ENCODE measurements around the gene ABCA2.

Gene ABCA2

GRCh38 chr9:136997830-136998234 is 30.2 kb downstream of the ABCA2 start:
- DNase-seq (ENCODE audit: low spot score), result no peak

DNA sequence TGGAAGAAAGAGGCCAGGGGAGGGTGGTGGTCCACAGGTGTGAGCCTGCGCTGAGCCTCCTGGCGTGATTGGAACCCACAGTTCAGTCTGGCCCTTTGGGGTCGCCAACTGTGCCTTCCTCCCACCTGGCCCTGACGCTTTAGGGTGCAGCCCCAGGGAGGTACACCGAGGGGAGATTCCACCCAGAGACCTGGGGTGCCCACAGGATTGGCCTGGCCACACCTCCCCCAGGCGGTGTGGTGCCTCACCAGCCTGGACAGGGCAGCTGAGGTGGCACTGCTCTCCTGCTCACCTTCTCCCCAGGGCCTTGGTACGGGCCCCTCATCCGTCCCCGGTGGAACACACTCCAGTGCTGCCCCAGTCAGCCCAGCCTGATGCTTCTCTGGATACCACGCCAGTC is 30.7 kb downstream of the ABCA2 start:
- no peak for DNase-seq (ENCODE audit: low spot score)

- DNase-seq (ENCODE audit: low spot score), result no peak
Measured at GRCh38 chr9:136996361-136997292, 31.4 kb downstream of the ABCA2 start, which contains the start of gene CLIC3. Gene CLIC3, minus strand, starts transcription at chr9:136996568. Its CDS starts 25 bp downstream, at chr9:136996543.

- no peak for DNase-seq (ENCODE audit: low spot score)
Measured at GRCh38 chr9:136995772-136996311, 32.2 kb downstream of the ABCA2 start.

DNA sequence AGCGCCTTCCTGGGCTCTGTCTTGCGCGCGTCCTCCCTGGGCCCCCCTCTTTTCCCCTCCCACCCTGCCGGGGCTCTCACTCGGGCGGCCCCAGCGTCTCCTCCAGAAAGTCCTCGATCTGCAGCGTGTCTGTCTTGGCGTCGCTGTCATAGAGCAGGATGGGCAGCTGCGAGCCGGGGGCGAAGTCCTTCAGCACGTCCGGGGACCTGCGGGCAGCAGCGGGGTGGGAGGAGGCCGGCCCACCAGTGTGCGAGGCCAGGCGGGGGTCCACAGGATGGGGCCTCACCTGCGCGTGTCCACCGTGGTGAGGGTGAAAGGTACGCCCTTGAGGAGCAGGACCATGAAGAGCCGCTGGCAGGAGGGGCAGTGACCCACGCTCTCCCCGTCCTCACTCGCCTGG is 32.7 kb downstream of the ABCA2 start:
- DNase-seq (ENCODE audit: low spot score), result no peak

DNA sequence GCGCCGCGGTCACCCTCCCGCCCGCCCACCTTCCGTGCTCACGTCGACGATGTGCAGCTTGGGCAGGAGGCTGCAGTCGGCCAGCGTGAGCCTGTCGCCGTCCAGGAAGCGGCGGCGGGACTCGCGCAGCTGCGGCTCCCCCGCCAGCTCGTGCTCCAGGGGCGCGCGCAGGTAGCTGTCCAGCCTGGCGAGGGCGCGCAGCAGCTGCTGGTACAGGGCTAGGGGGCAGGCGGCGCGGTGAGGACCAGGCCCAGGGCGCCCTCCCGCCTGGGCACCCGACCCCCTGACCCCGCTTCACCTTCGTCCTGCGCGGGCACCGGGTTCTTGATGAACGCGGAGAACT is 33.2 kb downstream of the ABCA2 start:
- no peak for DNase-seq (ENCODE audit: low spot score)

GRCh38 chr9:136994180-136994887 is 33.7 kb downstream of the ABCA2 start:
- DNase-seq (ENCODE audit: low spot score), result no peak

DNA sequence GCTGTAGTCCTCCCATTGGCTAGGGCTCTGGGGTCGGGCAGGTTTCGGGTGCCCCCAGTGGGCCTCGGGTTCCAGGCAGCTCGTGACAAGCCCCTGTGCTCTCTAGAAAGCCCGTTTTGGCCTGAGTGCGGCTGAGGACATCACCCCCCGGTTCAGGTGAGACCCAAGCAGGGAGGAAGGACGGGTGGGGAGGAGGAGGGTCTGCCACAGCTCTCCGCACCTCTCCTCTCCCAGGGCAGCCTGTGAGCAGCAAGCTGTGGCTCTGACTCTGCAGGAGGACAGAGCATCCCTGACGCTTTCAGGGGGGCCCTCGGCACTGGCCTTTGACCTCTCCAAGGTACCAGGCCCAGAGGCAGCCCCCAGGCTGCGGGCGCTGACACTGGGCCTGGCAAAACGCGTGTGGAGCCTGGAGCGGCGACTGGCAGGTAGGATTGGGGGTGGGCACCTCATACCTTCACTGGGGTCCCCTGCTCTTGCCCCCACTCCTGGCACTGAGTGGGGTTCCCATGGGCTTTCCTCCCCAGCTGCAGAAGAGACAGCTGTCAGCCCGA is 35.1 kb downstream of the ABCA2 start:
- DNase-seq (ENCODE audit: low spot score), result no peak

- DNase-seq (ENCODE audit: low spot score), result peak; percentile 89
Measured at GRCh38 chr9:136991993-136992818, 35.8 kb downstream of the ABCA2 start, which contains the start of gene PAXX. Gene PAXX, plus strand, starts transcription at chr9:136992422. Its CDS starts 22 bp downstream, at chr9:136992444.

DNA sequence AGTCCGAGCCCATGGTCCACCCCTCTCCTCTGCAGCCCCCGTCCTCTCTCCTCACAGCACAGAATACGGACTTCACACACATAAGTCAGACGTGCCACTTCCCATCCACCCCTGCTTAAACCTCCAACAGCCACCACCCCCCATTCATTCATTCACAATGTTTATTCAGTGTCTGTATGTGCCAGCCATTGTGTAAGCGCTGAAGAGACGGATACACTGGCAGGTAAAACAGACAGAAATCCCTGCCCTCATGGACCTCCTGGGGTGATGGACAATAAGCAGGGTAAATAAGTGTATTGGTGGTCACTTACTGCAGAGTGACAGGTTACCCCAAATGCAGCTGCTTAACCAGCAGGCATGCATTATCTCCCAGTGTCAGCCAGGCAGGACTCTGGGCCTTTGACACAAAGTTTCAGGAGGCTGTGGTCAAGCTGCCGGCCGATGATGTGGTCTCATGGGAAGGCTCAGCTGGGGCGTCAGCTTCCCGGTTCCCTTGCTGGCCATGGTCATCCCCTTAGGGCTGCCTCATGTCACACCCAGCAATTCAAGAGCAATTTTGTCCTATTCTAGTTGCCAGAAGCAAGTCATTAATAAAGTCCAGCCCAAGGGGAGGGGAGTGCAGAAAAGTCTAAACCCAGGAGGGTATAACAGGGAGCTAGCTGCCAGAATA is 37.7 kb downstream of the ABCA2 start:
- no peak for DNase-seq (ENCODE audit: low spot score)

DNA sequence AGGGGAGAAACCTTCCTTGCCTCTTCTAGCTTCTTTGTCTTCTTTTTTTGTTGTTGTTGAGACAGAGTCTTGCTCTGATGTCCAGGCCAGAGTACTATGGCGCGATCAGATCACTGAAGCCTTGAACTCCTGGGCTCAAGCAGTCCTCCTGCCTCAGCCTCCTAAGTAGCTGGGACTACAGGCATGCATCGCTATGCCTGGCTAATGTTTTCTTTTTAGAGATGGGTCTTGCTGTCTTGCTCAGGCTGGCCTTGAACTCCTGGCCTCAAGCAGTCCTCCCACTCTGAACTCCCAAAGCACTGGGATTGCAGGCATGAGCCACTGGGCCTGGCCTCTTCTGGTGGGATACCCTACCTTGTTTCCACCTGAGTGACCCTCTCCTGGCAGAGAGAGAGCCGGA is 39.2 kb downstream of the ABCA2 start:
- no peak for DNase-seq (ENCODE audit: low spot score)

DNA sequence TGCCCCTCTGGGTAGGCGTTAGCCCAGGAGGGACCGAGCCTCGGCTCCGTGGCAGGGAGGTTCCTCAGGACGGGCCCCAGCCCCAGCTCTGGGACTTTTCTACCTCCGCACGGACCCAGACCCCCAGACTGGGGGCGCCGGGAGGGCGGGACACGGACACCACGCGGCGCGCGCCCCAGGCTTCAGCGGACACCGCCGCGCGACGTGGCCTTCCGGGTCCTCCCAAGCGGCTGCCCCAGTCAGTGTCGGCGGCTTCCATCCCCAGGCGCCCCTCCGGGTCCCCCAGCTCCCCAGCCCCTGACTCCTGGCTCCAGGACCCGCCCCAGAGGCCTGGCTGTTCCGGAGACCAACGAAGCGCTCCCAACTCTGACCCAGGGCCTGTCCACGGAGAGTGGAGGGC is 42.2 kb downstream of the ABCA2 start:
- no peak for DNase-seq (ENCODE audit: low spot score)

- no peak for DNase-seq (ENCODE audit: low spot score)
Measured at GRCh38 chr9:136985027-136985602, 42.9 kb downstream of the ABCA2 start.

DNA sequence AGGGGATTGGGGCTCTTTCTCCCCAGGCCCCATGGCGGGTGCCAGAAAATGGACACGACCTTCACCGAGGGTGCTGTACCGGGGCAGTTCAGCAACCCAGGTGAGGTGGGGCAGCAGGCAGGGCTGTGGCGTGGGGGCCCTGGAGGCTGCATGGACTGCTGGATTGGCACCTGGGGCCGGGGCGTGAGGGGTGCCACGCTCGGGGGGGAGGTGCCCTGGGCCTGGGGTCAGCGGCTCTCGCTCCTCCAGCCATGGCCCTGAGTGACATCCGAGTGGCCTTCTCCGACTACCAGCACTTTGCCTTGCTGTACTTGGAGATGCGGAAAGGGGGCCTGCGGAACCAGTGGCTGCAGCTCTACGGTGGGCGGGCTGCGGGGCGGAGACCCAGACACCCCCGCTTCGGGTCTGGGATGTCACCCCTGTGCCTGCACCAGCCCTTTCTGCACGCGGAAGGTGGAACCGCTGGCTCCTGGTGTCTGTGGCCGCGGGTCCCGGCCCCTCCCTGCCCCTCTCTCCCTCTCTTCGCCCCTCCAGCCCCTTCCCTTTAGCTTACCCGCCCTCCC is 43.5 kb downstream of the ABCA2 start:
- DNase-seq (ENCODE audit: low spot score), result no peak

GRCh38 chr9:136983656-136984314 is 44.3 kb downstream of the ABCA2 start:
- DNase-seq (ENCODE audit: low spot score), result no peak

DNA sequence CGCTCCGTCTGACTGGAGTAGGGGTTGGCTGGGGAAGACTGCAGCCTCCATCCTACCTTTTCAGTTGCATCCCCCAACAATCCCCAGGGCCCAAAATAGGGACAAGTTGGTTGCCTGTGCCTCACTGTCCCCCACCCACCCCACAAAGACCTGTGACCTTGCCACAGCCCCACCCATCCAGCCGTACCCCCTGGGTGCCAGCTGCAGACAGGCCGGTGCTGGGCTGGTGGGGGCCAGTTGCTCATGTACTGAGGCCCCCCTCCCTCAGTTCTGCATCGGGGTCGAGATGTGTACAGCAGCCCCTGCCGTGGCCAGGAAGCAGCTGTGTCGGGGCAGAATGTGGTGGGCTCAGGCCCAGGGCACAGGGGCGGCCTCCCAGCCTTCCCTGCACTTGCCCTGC is 44.9 kb downstream of the ABCA2 start:
- no peak for DNase-seq (ENCODE audit: low spot score)

DNA sequence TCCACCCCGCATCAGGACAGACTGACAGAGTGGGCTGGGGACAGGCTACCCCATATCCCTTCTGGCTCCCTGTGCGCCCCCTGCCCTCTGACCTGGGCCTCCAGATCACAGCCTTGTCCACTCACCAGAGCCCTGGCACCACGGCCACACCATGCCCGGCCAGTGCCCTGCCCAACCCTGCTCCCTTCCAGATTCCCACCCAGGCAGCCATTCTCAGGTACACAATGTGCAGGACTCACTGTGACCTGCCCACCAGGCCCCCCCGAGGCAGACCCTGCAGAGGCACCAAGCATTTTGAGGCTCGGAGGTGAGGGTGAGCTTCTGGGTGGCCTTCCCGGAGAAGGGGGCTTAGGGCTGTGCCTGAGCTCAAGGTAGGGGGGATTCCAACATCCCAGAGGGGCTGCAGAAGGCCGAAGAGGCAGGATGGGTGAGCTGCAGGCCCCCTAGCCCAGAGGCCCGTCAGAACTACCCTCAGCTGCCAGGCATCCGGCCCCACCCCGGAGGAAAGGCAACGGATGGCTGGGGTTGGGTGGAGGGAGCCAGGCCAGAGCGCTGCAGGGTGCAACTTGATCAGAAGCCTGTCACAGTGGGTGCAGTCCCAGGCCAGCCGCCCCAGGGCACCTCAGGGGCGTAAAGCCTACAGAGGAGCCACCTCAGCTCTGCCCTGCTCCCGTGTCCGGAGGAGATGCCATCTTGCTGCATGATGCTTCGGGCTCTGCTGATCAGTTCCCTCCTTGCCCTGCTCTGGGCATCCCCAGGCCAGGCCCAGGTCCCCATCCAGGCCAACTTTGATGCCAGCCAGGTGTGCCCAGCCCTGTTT is 45.6 kb downstream of the ABCA2 start, which contains the start of gene LCNL1:
LCNL1 (plus strand) TSS at position 762 of the 820 bp plus-strand sequence. CDS start 594 bp downstream, outside the sequence.
- no peak for DNase-seq (ENCODE audit: low spot score)

DNA sequence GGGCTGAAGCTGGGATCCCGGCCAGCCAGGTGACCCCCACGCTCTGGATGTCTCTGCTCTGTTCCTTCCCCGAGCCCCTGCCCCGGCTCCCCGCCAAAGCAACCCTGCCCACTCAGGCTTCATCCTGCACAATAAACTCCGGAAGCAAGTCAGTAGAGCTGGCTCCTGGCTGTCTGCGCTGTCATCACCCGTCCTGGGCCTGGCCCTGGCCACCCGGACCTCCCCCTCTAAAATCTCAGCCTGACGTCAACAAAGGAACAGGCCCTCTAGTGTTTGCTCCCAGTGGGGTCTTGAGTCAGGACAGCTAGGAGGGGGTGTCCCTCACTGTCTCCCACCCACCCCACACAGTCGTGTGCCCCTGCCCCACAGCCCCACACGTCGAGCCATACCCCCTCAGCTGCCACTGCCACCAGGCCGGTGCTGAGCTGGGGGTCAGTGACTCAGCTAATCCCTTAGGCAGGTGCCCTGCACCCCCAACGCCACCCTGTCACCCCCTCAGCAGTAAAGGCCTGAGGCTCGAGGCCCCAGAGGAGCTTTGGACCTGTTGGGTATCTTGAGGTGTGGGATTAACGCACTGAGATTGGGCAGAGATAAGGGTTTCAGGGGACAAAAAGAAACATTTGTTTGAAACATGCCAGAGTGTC is 46.3 kb downstream of the ABCA2 start:
- no peak for DNase-seq (ENCODE audit: low spot score)

Measured in cerebellar cortex (tissue), 1 donor.